PC-9 (cell line): ENCODE data around the gene NAT9. TPM values are rescaled to one million over a fixed set of nuclear protein-coding genes. Genes with fewer than 3 reads are reported as not detected.

Source experiments
- BruUV-seq: library from RNA; stranded (reverse); fragments of 400-500 nt; replicated peaks from 2 replicates; lab custom pipeline; 2021; lab: Mats Ljungman, UMichigan
- CTCF ChIA-PET: fragments of 300-600 bp; sonication (Branson Sonifier 250); formaldehyde crosslinking; loops from one replicate; lab custom pipeline; 2022; ENCODE audit warnings: antibody characterized with exemption; lab: Charles Lee
- POLR2A ChIA-PET: fragments of 300-600 bp; sonication (Branson Sonifier 250); formaldehyde crosslinking; loops from one replicate; lab custom pipeline; 2022; ENCODE audit warnings: antibody characterized with exemption; ENCODE audit not compliant: unreplicated experiment; lab: Charles Lee
- DNase-seq, 2 experiments: peaks; one replicate each; pipeline versions ENCODE4 v3.0.0 to v3.0.0-alpha.2; 2015 to 2022; ENCODE audit warnings: mixed read lengths in 1 of 2
- H2AFZ ChIP-seq: fragments of 200-600 bp; sonication (generic); 2 replicates; pipeline ENCODE4 v1.8.1; 2017; ENCODE audit warnings: antibody characterized with exemption
- H3F3A ChIP-seq: fragments of 200-600 bp; sonication (generic); 2 replicates; pipeline ENCODE4 v1.8.1; 2017; ENCODE audit warnings: antibody characterized with exemption, mild to moderate bottlenecking, low read depth; ENCODE audit not compliant: insufficient read depth
- H3K27ac ChIP-seq: fragments of 200-600 bp; sonication (generic); 2 replicates; pipeline ENCODE4 v1.6.1; 2016; ENCODE audit warnings: mixed run types
- H3K27me3 ChIP-seq: fragments of 200-600 bp; sonication (generic); 2 replicates; pipeline ENCODE4 v1.6.1; 2016; ENCODE audit warnings: low read depth, mixed run types; ENCODE audit not compliant: insufficient read depth
- H3K36me3 ChIP-seq: fragments of 200-600 bp; sonication (generic); 2 replicates; pipeline ENCODE4 v1.6.1; 2016; ENCODE audit warnings: low read depth, mixed run types
- H3K4me1 ChIP-seq: fragments of 200-600 bp; sonication (generic); replicated peaks from 2 replicates; pipeline ENCODE4 v1.6.1; 2016; ENCODE audit warnings: mixed run types; ENCODE audit not compliant: insufficient read depth
- H3K4me2 ChIP-seq: fragments of 200-600 bp; sonication (generic); 2 replicates; pipeline ENCODE4 v1.6.1; 2017; ENCODE audit warnings: mixed run types
- H3K4me3 ChIP-seq: fragments of 200-600 bp; sonication (generic); 2 replicates; pipeline ENCODE4 v1.6.1; 2016; ENCODE audit warnings: mixed run types
- H3K79me2 ChIP-seq: fragments of 200-600 bp; sonication (generic); 2 replicates; pipeline ENCODE4 v1.6.1; 2017; ENCODE audit warnings: low read depth, mixed run types
- H3K9me2 ChIP-seq: fragments of 200-600 bp; sonication (generic); 2 replicates; pipeline ENCODE4 v1.8.1; 2017; ENCODE audit warnings: mild to moderate bottlenecking; ENCODE audit not compliant: insufficient read depth
- H3K9me3 ChIP-seq: fragments of 200-600 bp; sonication (generic); 2 replicates; pipeline ENCODE4 v1.8.1; 2016; ENCODE audit warnings: low read depth; ENCODE audit not compliant: insufficient read depth
- H4K20me1 ChIP-seq: fragments of 200-600 bp; sonication (generic); 2 replicates; pipeline ENCODE4 v1.8.1; 2017; ENCODE audit not compliant: insufficient read depth
- CTCF ChIP-seq: fragments of 200-600 bp; sonication (generic); conservative IDR thresholded peaks from 2 replicates; pipeline ENCODE4 v1.6.1; 2017; ENCODE audit warnings: mixed run types, antibody characterized with exemption, mild to moderate bottlenecking, moderate library complexity
- EZH2 ChIP-seq: fragments of 200-600 bp; sonication (generic); IDR thresholded peaks from 2 replicates; pipeline ENCODE4 v1.8.0; 2017; ENCODE audit warnings: antibody characterized with exemption, low read depth
- intact Hi-C: fragments of 100-400 bp; cut with micrococcal nuclease; formaldehyde crosslinking; loops from one replicate; pipeline ENCODE4 v1.10.0; 2022; ENCODE audit not compliant: unreplicated experiment
- total RNA-seq: library from RNA; stranded (reverse); gene quantifications from 2 replicates; pipeline ENCODE4 v1.2.3, GENCODE V29; 2021

Gene NAT9
- total RNA-seq, 1 experiment from 2014 or later = 31.5 TPM

- intact Hi-C loops = no loop called here
- CTCF ChIA-PET = interaction anchor here (0.6 kb wide), 1 partner anchor 490 kb away, joined by 3 read pairs; no protein-coding TSS in a partner anchor
- no TSS peak for BruUV-seq
Observed at GRCh38 chr17:74807925-74808324, 31.8 kb upstream of the NAT9 start.

GRCh38 chr17:74807441-74807840, 31.3 kb upstream of the NAT9 start:
- Histone ChIP-seq H3K79me2 (no peaks in the 10 kb centered on the region), H3K4me3 (no peak overlapping the region), H3K36me3 (no peaks in the 10 kb centered on the region), H4K20me1 (no peaks in the 10 kb centered on the region), H3K4me1 (no peaks in the 10 kb centered on the region), H2AFZ (no peak overlapping the region), H3K9me2 (no peaks in the 10 kb centered on the region), H3K27me3 (no peaks in the 10 kb centered on the region), H3K27ac (no peak overlapping the region), H3K9me3 (no peaks in the 10 kb centered on the region), H3F3A (no peaks in the 10 kb centered on the region), H3K4me2 (no peak overlapping the region)
- intact Hi-C loops = no loop called here
- ChIA-PET POLR2A (no interaction called here), CTCF (no interaction called here)
- TF ChIP-seq CTCF (no peak), EZH2 (no peak)
- BruUV-seq = no TSS peak
- no peak for DNase-seq

More at GRCh38 chr17:74807925-74808324, 31.8 kb upstream of the NAT9 start:
- Histone ChIP-seq H3K27me3 (no peaks in the 10 kb centered on the region), H4K20me1 (no peaks in the 10 kb centered on the region), H2AFZ (no peak overlapping the region), H3K9me2 (no peaks in the 10 kb centered on the region), H3K4me2 (no peak overlapping the region), H3K36me3 (no peaks in the 10 kb centered on the region), H3K27ac (no peak overlapping the region), H3K4me3 (no peak overlapping the region), H3K9me3 (no peaks in the 10 kb centered on the region), H3K4me1 (no peaks in the 10 kb centered on the region), H3K79me2 (no peaks in the 10 kb centered on the region), H3F3A (no peaks in the 10 kb centered on the region)
- TF ChIP-seq CTCF (no peak), EZH2 (no peak)
- POLR2A ChIA-PET = no interaction called here
- DNase-seq = no peak

GRCh38 chr17:74806334-74806733, 30.2 kb upstream of the NAT9 start:
- POLR2A ChIA-PET = no interaction called here
- Histone ChIP-seq H4K20me1 (no peaks in the 10 kb centered on the region), H3K4me1 (no peaks in the 10 kb centered on the region), H3K9me2 (no peaks in the 10 kb centered on the region), H3K4me2 (no peak overlapping the region), H3F3A (no peaks in the 10 kb centered on the region), H3K27me3 (no peaks in the 10 kb centered on the region), H3K79me2 (no peaks in the 10 kb centered on the region), H3K36me3 (no peaks in the 10 kb centered on the region), H3K9me3 (no peaks in the 10 kb centered on the region), H3K27ac (no peak overlapping the region), H3K4me3 (no peak overlapping the region), H2AFZ (no peak overlapping the region)
- TF ChIP-seq CTCF (no peak), EZH2 (no peak)
- no TSS peak for BruUV-seq
- CTCF ChIA-PET = no interaction called here
- intact Hi-C loops = no loop called here
- DNase-seq = no peak
